OCI-LY1 (cell line): Measurements from ENCODE around the gene BCL2.
"Not testable (repeated sequence)": the region's sequence is repeated elsewhere in the genome, so short reads cannot be mapped to it uniquely, and the experiment has no call there.

Source experiments
- H2AFZ ChIP-seq: fragments of 200-600 bp; sonication (generic), shearing (Covaris generic); 2 replicates; pipeline ENCODE4 v1.6.0; 2014; ENCODE audit warnings: antibody characterized with exemption, mild to moderate bottlenecking, low read length
- H3F3A ChIP-seq: fragments of 200-600 bp; sonication (generic), shearing (Covaris generic); 2 replicates; pipeline ENCODE4 v1.6.0; 2014; ENCODE audit warnings: mild to moderate bottlenecking, antibody characterized with exemption, low read length, moderate library complexity; ENCODE audit not compliant: insufficient read depth
- H3K27ac ChIP-seq: fragments of 200-600 bp; sonication (generic); 2 replicates; pipeline ENCODE4 v1.5.1; 2014; ENCODE audit warnings: low read length, mixed run types, mild to moderate bottlenecking, low read depth; ENCODE audit not compliant: poor library complexity, severe bottlenecking
- H3K27me3 ChIP-seq: fragments of 200-600 bp; sonication (generic); 2 replicates; pipeline ENCODE4 v1.6.0; 2014; ENCODE audit warnings: antibody characterized with exemption, mild to moderate bottlenecking, low read length, moderate library complexity; ENCODE audit not compliant: insufficient read depth
- H3K36me3 ChIP-seq: fragments of 200-600 bp; sonication (generic); 2 replicates; pipeline ENCODE4 v1.6.1; 2014; ENCODE audit warnings: mild to moderate bottlenecking, antibody characterized with exemption, low read length, moderate library complexity, mixed read lengths; ENCODE audit not compliant: insufficient read depth
- H3K4me1 ChIP-seq: fragments of 200-600 bp; sonication (generic); 2 replicates; pipeline ENCODE4 v1.5.1; 2014; ENCODE audit warnings: mild to moderate bottlenecking, low read length, moderate library complexity; ENCODE audit not compliant: insufficient read depth, severe bottlenecking
- H3K4me2 ChIP-seq: fragments of 200-600 bp; sonication (generic), shearing (Covaris generic); 2 replicates; pipeline ENCODE4 v1.6.1; 2014; ENCODE audit warnings: low read length
- H3K4me3 ChIP-seq: fragments of 200-600 bp; sonication (generic); 2 replicates; pipeline ENCODE4 v1.5.1; 2014; ENCODE audit warnings: low read length, low read depth, mild to moderate bottlenecking, mixed read lengths; ENCODE audit not compliant: poor library complexity, severe bottlenecking
- H3K79me2 ChIP-seq: fragments of 200-600 bp; shearing (Covaris generic); 2 replicates; pipeline ENCODE4 v1.6.1; 2016; ENCODE audit warnings: mixed run types, low read length, mixed read lengths; ENCODE audit not compliant: insufficient read depth
- H3K9ac ChIP-seq: fragments of 200-600 bp; sonication (generic), shearing (Covaris generic); 2 replicates; pipeline ENCODE4 v1.6.1; 2014; ENCODE audit warnings: mild to moderate bottlenecking, low read length, mixed read lengths
- H3K9me2 ChIP-seq: fragments of 200-600 bp; sonication (generic), shearing (Covaris generic); 2 replicates; pipeline ENCODE4 v1.6.1; 2014; ENCODE audit warnings: low read depth, mild to moderate bottlenecking, low read length, mixed read lengths
- H3K9me3 ChIP-seq: fragments of 200-600 bp; shearing (Covaris generic); 2 replicates; pipeline ENCODE4 v1.6.1; 2014; ENCODE audit warnings: low read length, mixed read lengths
- H4K20me1 ChIP-seq: fragments of 200-600 bp; sonication (generic), shearing (Covaris generic); 2 replicates; pipeline ENCODE4 v1.6.0; 2016; ENCODE audit warnings: mild to moderate bottlenecking, low read length; ENCODE audit not compliant: insufficient read depth
- CTCF ChIP-seq: fragments of 200-600 bp; sonication (generic), shearing (Covaris generic); IDR thresholded peaks from 2 replicates; pipeline ENCODE4 v1.5.1; 2017; ENCODE audit warnings: mild to moderate bottlenecking, antibody characterized with exemption, low read length, moderate library complexity, mixed read lengths
- EZH2 ChIP-seq: fragments of 200-600 bp; sonication (generic), shearing (Covaris generic); IDR thresholded peaks from 2 replicates; pipeline ENCODE4 v1.8.0; 2017; ENCODE audit warnings: borderline replicate concordance, mixed run types, mild to moderate bottlenecking, antibody characterized with exemption, low read length, moderate library complexity, mixed read lengths

BCL2 gene

GRCh38 chr18:63237881-63238692, 81.5 kb downstream of the BCL2 start:
- Histone ChIP-seq H3K27ac (no peak overlapping the region), H3K9ac (no peak overlapping the region), H3K27me3 (no peaks in the 10 kb centered on the region), H3F3A (no peaks in the 10 kb centered on the region), H2AFZ (no peak overlapping the region), H3K79me2 (peaks cover 4% of the 10 kb centered on the region; the same call in 1 of the 2 replicates), H4K20me1 (no peaks in the 10 kb centered on the region), H3K9me3 (no peaks in the 10 kb centered on the region), H3K4me1 (no peaks in the 10 kb centered on the region), H3K4me3 (no peak overlapping the region), H3K4me2 (no peak overlapping the region), H3K9me2 (no peaks in the 10 kb centered on the region), H3K36me3 (peaks cover 77% of the 10 kb centered on the region)
- TF ChIP-seq CTCF, result no peak
- TF ChIP-seq EZH2, result no peak

GRCh38 chr18:63236921-63237846, 82.4 kb downstream of the BCL2 start:
- Histone ChIP-seq H3K4me3 (no peak overlapping the region), H3K4me1 (no peaks in the 10 kb centered on the region), H3F3A (no peaks in the 10 kb centered on the region), H2AFZ (no peak overlapping the region), H4K20me1 (no peaks in the 10 kb centered on the region), H3K27ac (no peak overlapping the region), H3K9ac (no peak overlapping the region), H3K9me3 (no peaks in the 10 kb centered on the region), H3K9me2 (no peaks in the 10 kb centered on the region), H3K36me3 (peaks cover 74% of the 10 kb centered on the region), H3K79me2 (peaks cover 13% of the 10 kb centered on the region), H3K27me3 (no peaks in the 10 kb centered on the region), H3K4me2 (no peak overlapping the region)
- TF ChIP-seq CTCF (no peak), EZH2 (no peak)

GRCh38 chr18:63236406-63236805, 83.2 kb downstream of the BCL2 start:
- H3K27ac ChIP-seq, result no peak overlapping the region
- H3K4me3 ChIP-seq, result no peak overlapping the region
- no peaks in the 10 kb centered on the region for H3K4me1 ChIP-seq
- H3K9me3 ChIP-seq, result no peaks in the 10 kb centered on the region
- H3K79me2 ChIP-seq, result peaks cover 20% of the 10 kb centered on the region
- no peak overlapping the region for H3K4me2 ChIP-seq
- H3K9ac ChIP-seq, result no peak overlapping the region
- no peaks in the 10 kb centered on the region for H3K9me2 ChIP-seq
- H3K27me3 ChIP-seq, result no peaks in the 10 kb centered on the region
- TF ChIP-seq EZH2, result no peak
- TF ChIP-seq CTCF, result no peak
- no peak overlapping the region for H2AFZ ChIP-seq
- peaks cover 66% of the 10 kb centered on the region for H3K36me3 ChIP-seq
- H4K20me1 ChIP-seq, result no peaks in the 10 kb centered on the region
- H3F3A ChIP-seq, result no peaks in the 10 kb centered on the region

- not testable (repeated sequence) for H3K27me3 ChIP-seq, H3K4me2 ChIP-seq, H3K9me2 ChIP-seq, H3K27ac ChIP-seq, H3K9ac ChIP-seq, H3K4me1 ChIP-seq, H3K9me3 ChIP-seq, H3K4me3 ChIP-seq, H4K20me1 ChIP-seq, H2AFZ ChIP-seq, H3F3A ChIP-seq
- peaks cover 25% of the 10 kb centered on the region for H3K79me2 ChIP-seq
- peaks cover 61% of the 10 kb centered on the region for H3K36me3 ChIP-seq
Measured at GRCh38 chr18:63235920-63236319, 83.6 kb downstream of the BCL2 start.
